HCT116 (cell line): ENCODE measurements around the gene LRFN2.

ENCODE experiments used
- EZH2 ChIP-seq: fragments of 200-600 bp; sonication (generic); IDR thresholded peaks from 2 replicates; pipeline ENCODE4 v1.6.1; 2017; ENCODE audit warnings: antibody characterized with exemption, mixed run types
- EZH2phosphoT487 ChIP-seq: fragments of 200-600 bp; IDR thresholded peaks from 2 replicates; pipeline ENCODE4 v1.6.1; 2018; ENCODE audit warnings: antibody characterized with exemption, borderline replicate concordance
- JUND ChIP-seq: IDR thresholded peaks from 2 replicates; pipeline ENCODE4 v1.6.1; 2012
- POLR2A ChIP-seq: IDR thresholded peaks from 2 replicates; pipeline ENCODE4 v1.7.0; 2011; ENCODE audit warnings: borderline replicate concordance; ENCODE audit not compliant: insufficient read depth, insufficient read length; ENCODE audit errors: extremely low read depth
- RAD21 ChIP-seq: IDR thresholded peaks from 2 replicates; pipeline ENCODE4 v1.6.1; 2012; ENCODE audit warnings: low read depth, mild to moderate bottlenecking
- TF ChIP-seq, protein P1 (sequence below), 3 experiments: fragments of 200-600 bp in 1 of 3; sonication (generic) in 1 of 3; IDR thresholded peaks in 2 of 3; conservative IDR thresholded peaks in 1 of 3; 2 replicates each; pipeline ENCODE4 v1.5.1; 2012 to 2017; ENCODE audit warnings: low read depth in 2 of 3, low read length in 2 of 3, antibody characterized with exemption in 1 of 3, borderline replicate concordance in 1 of 3, control low read depth in 1 of 3, mild to moderate bottlenecking in 1 of 3, mixed read lengths in 1 of 3, mixed run types in 1 of 3, moderate library complexity in 1 of 3; ENCODE audit not compliant: insufficient read depth in 1 of 3

DNA sequence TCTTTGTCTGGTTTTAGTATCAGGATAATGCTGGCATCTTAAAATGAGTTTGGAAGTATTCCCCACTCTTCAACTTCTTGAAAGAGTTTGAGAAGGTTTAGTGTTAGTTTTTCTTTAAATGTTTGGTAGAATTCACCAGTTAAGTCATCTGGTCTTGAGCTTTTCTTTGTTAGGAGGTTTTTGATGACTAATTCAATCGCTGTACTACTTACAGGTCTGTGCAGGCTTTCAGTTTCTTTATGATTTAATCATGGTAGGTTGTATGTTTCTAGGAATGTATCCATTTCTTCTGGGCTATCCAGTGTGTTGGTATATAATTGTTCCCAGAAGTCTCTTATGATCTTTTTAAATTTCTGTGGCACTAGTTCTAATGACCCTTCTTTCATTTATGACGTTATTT, 215.5 kb downstream of the LRFN2 start:
- TF ChIP-seq, protein P1, sequence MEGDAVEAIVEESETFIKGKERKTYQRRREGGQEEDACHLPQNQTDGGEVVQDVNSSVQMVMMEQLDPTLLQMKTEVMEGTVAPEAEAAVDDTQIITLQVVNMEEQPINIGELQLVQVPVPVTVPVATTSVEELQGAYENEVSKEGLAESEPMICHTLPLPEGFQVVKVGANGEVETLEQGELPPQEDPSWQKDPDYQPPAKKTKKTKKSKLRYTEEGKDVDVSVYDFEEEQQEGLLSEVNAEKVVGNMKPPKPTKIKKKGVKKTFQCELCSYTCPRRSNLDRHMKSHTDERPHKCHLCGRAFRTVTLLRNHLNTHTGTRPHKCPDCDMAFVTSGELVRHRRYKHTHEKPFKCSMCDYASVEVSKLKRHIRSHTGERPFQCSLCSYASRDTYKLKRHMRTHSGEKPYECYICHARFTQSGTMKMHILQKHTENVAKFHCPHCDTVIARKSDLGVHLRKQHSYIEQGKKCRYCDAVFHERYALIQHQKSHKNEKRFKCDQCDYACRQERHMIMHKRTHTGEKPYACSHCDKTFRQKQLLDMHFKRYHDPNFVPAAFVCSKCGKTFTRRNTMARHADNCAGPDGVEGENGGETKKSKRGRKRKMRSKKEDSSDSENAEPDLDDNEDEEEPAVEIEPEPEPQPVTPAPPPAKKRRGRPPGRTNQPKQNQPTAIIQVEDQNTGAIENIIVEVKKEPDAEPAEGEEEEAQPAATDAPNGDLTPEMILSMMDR (IDR thresholded peaks at IDR 0.05 in 2 of 3, conservative IDR thresholded peaks at IDR 0.05 in 1 of 3; ENCODE audit: borderline replicate concordance in 1 of 3, insufficient read depth in 1 of 3, low read depth in 2 of 3, low read length in 2 of 3): no peak
- TF ChIP-seq JUND (no peak), RAD21 (no peak), EZH2phosphoT487 (no peak), EZH2 (no peak), POLR2A (no peak)
